Measurements from ENCODE around the gene POLRMT. TPM values are rescaled to one million over a fixed set of nuclear protein-coding genes. Genes with fewer than 3 reads are reported as not detected.

Gene POLRMT
- total RNA-seq, 1 donor from 2014 or later = 36.0 TPM

GRCh38 chr19:648904-649801 lies 15.8 kb upstream of the POLRMT start:
- intact Hi-C loops (cut with DNase I) = no loop called here
- Histone ChIP-seq H3K4me3 (no peak overlapping the region), H3K9me3 (no peaks in the 10 kb centered on the region), H3K4me1 (no peaks in the 10 kb centered on the region), H3K27me3 (no peaks in the 10 kb centered on the region), H3K27ac (no peak overlapping the region), H3K36me3 (peaks cover 74% of the 10 kb centered on the region)
- ATAC-seq (no peak), DNase-seq (no peak)
- no peak for TF ChIP-seq CTCF (IDR thresholded peaks at IDR 0.05)

- Histone ChIP-seq H3K27me3 (no peaks in the 10 kb centered on the region), H3K36me3 (peaks cover 68% of the 10 kb centered on the region), H3K4me3 (no peak overlapping the region), H3K4me1 (no peaks in the 10 kb centered on the region), H3K27ac (no peak overlapping the region), H3K9me3 (no peaks in the 10 kb centered on the region)
- DNase-seq (no peak), ATAC-seq (no peak)
- no peak for TF ChIP-seq CTCF (IDR thresholded peaks at IDR 0.05)
- intact Hi-C loops (cut with DNase I) = no loop called here
These were observed 15.0 kb upstream of the POLRMT start for GRCh38 chr19:648305-648704.

GRCh38 chr19:647566-648284 lies 14.4 kb upstream of the POLRMT start:
- TF ChIP-seq CTCF (IDR thresholded peaks at IDR 0.05) = no peak

DNA sequence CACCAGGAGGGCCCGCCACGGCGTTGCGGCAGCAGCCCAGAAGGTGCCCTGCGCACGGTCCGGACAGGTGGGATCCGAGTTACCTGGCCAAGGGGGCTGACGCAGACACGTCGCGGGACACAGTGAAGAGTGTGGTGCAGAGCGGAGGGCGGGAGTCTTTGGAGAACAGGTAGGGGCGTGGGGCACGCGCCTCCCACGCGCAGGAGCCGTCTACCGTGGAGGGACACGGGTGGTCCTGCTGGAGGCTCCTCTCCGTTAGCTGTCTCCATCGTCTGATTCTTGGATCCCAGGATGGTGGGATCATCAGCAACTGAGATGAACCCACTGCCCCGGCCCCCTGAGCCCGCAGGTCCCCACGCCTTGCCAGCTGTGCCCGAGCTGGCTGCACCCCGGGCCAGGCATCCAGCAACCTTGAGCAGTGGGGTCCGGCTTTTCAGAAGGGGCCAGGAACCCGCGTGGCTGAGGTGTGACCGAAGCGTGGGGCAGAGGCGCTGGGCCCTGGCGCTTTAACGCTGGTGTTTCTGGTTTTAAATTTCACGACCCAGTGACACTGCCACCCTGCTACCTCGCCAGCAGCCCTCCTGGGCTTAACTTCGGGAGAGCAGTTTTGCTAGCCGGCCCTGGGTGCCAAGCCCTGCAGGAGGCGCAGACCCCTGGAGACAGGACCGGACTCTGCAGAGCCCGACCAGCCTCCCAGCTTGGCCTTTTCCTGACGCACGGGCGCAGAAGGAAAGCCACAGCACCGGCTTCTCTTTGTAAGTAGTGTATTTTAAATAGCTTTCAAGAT lies 13.6 kb upstream of the POLRMT start:
- no peak for ATAC-seq
- H3K27me3 ChIP-seq = no peaks in the 10 kb centered on the region
- H3K9me3 ChIP-seq = no peaks in the 10 kb centered on the region
- no peaks in the 10 kb centered on the region for H3K4me1 ChIP-seq
- intact Hi-C loops (cut with DNase I) = no loop called here
- DNase-seq = no peak
- H3K4me3 ChIP-seq = no peak overlapping the region
- no peak for TF ChIP-seq CTCF (IDR thresholded peaks at IDR 0.05)
- no peak overlapping the region for H3K27ac ChIP-seq
- peaks cover 61% of the 10 kb centered on the region for H3K36me3 ChIP-seq

More at GRCh38 chr19:647566-648284, 14.4 kb upstream of the POLRMT start:
- no peaks in the 10 kb centered on the region for H3K4me1 ChIP-seq
- no peaks in the 10 kb centered on the region for H3K27me3 ChIP-seq
- ATAC-seq (no peak), DNase-seq (no peak)
- H3K9me3 ChIP-seq = no peaks in the 10 kb centered on the region
- no peak overlapping the region for H3K27ac ChIP-seq
- peaks cover 68% of the 10 kb centered on the region for H3K36me3 ChIP-seq
- H3K4me3 ChIP-seq = no peak overlapping the region
- intact Hi-C loops (cut with DNase I) = no loop called here

DNA sequence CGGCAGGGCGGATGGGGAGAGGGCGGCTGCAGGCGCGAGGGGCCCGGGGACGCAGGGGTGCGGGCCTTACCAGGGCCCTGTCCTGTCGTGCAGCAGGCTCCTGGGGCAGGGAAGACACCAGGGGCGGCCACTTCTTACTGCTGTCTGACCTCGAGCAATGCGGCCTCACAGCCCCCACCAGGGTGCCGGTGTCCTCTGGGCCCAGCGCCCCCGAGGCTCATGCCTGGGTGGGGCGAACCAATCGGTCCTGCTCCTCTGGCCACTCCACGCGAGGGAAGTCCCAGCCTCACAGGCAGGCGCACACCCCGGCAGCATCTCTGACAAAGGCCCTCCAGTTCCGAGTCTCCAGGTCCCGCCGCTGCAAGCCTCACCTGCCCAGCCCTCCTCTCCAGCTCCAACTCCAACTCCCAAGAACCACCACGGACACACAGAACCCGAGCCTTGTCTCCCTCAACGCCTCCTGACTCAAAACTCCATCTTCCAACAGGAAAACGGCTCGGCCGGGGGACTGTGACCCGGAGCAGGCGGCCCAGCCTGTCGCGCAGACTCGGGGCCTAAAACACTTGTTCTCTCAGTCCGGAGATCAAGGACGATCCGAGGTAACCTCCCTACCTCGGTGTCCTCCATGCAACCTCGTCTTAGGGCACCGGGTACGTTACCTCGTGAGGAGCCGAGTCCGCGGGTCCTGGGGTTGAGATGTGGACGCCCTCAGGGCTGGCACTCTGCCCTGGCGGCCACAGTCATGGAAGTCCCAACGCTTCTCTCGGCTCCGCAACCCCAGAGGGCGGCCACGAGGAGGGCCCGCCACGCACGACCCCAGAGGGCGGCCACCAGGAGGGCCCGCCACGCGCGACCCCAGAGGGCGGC lies 12.8 kb upstream of the POLRMT start:
- no peaks in the 10 kb centered on the region for H3K9me3 ChIP-seq
- no peaks in the 10 kb centered on the region for H3K4me1 ChIP-seq
- no peaks in the 10 kb centered on the region for H3K27me3 ChIP-seq
- ATAC-seq (no peak), DNase-seq (no peak)
- TF ChIP-seq CTCF (IDR thresholded peaks at IDR 0.05) = no peak
- H3K36me3 ChIP-seq = peaks cover 53% of the 10 kb centered on the region
- no peak overlapping the region for H3K4me3 ChIP-seq
- no peak overlapping the region for H3K27ac ChIP-seq
- intact Hi-C loops (cut with DNase I) = no loop called here

Measured in upper lobe of right lung (tissue), 1 donor.